SK-N-SH treated with all-trans-retinoic acid at 6 μM for 48 hours (cell line): Measurements from ENCODE around the gene STAT6.

Source experiments
- ARNTL ChIP-seq: fragments of 450-650 bp; formaldehyde crosslinking; IDR thresholded peaks from 2 replicates; pipeline ENCODE4 v1.5.0; 2020; ENCODE audit warnings: low read depth, mild to moderate bottlenecking, moderate library complexity, borderline replicate concordance
- BACH2 ChIP-seq: fragments of 250-450 bp; sonication (Bioruptor Pico); IDR thresholded peaks from 2 replicates; pipeline ENCODE4 v1.9.0; 2021; ENCODE audit warnings: mild to moderate bottlenecking, borderline replicate concordance
- GLIS3 ChIP-seq: fragments of 250-450 bp; sonication (Bioruptor Pico); IDR thresholded peaks from 2 replicates; pipeline ENCODE4 v1.5.0; 2020; ENCODE audit warnings: mild to moderate bottlenecking, moderate library complexity
- ISL1 ChIP-seq: fragments of 250-450 bp; sonication (Bioruptor Pico); IDR thresholded peaks from 2 replicates; pipeline ENCODE4 v2.1.2; 2022; ENCODE audit warnings: mild to moderate bottlenecking, moderate library complexity
- ZC3H10 ChIP-seq: fragments of 250-450 bp; sonication (Bioruptor Pico); IDR thresholded peaks from 2 replicates; pipeline ENCODE4 v1.5.1; 2021; ENCODE audit warnings: mild to moderate bottlenecking, moderate library complexity
- ZFP3 ChIP-seq: fragments of 250-450 bp; sonication (Bioruptor Pico); IDR thresholded peaks from 2 replicates; pipeline ENCODE4 v1.5.0; 2020; ENCODE audit warnings: mild to moderate bottlenecking, moderate library complexity
- ZFP30 ChIP-seq: fragments of 450-650 bp; formaldehyde crosslinking; IDR thresholded peaks from 2 replicates; pipeline ENCODE4 v1.5.0; 2022; ENCODE audit warnings: mild to moderate bottlenecking, moderate library complexity
- ZNF565 ChIP-seq: fragments of 450-650 bp; formaldehyde crosslinking; conservative IDR thresholded peaks from 2 replicates; pipeline ENCODE4 v1.5.0; 2020; ENCODE audit warnings: low read depth, mild to moderate bottlenecking, moderate library complexity

GRCh38 chr12:57107456-57108155 is 3.6 kb downstream of the STAT6 start:
- TF ChIP-seq ISL1 (CRISPR knock-in tag): no peak
- no peak for TF ChIP-seq GLIS3
- TF ChIP-seq BACH2 (CRISPR knock-in tag): no peak
- no peak for TF ChIP-seq ZFP3
- TF ChIP-seq ZNF565: no peak
- TF ChIP-seq ZFP30 (CRISPR knock-in tag): no peak
- TF ChIP-seq ARNTL (CRISPR knock-in tag): no peak
- TF ChIP-seq ZC3H10: no peak
